Measurements from ENCODE around the gene ZNF577.
"Not testable (repeated sequence)": the region's sequence is repeated elsewhere in the genome, so short reads cannot be mapped to it uniquely, and the experiment has no call there.

The ZNF577 gene

GRCh38 chr19:51887522-51888498 lies at the start of gene ZNF577:
Gene ZNF577, minus strand, starts transcription at chr19:51887951. Its CDS starts 7,569 bp downstream, at chr19:51880382.
- no peak for DNase-seq

- no peak for DNase-seq
These were observed 44.2 kb upstream of the ZNF577 start for GRCh38 chr19:51931921-51932320.

GRCh38 chr19:51927859-51928258 lies 40.1 kb upstream of the ZNF577 start:
- DNase-seq: no peak

- peak; percentile 96 for DNase-seq
These were observed 39.3 kb upstream of the ZNF577 start, which contains the start of gene ZNF613 for GRCh38 chr19:51926784-51927741. Gene ZNF613, plus strand, starts transcription at chr19:51927472. Its CDS starts 8,749 bp downstream, at chr19:51936221.

DNA sequence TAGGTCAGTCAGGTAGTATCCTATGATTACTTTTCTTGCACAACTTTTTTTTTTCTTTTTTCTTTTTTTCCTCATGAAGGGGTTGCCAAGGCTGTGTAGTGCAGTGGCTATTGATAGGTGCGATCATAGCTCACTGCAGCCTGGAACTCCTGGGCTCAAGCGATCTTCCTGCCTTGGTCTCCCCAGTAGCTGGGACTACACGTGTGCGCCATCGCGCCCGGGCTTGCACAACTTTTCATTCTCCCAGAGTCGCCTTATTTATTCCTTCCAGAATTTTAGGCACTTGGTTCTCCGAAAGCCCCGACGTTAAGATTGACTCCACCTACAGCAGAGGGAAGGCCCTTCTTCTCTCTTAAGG lies 38.7 kb upstream of the ZNF577 start:
- DNase-seq: no peak

DNA sequence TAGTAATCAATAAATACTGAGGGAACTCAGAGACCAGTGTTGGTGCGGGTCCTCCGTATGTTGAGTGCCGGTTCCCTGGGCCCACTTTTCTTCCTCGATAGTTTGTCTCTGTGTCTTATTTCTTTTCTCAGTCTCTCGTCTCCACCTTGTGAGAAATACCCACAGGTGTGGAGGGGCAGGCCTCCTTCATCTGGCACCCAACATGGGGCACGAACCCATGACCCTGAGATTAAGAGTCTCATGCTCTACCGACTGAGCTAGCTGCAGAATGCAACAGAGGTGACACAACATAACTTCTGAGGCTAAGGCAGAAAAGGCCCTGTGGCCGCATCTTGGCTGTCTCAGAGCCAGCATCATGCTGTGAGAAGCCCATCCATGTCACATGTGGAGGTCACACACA lies 34.2 kb upstream of the ZNF577 start:
- DNase-seq: no peak

GRCh38 chr19:51919606-51920005 lies 31.9 kb upstream of the ZNF577 start:
- no peak for DNase-seq

- no peak for DNase-seq
These were observed 28.4 kb upstream of the ZNF577 start for GRCh38 chr19:51916167-51916566.

DNA sequence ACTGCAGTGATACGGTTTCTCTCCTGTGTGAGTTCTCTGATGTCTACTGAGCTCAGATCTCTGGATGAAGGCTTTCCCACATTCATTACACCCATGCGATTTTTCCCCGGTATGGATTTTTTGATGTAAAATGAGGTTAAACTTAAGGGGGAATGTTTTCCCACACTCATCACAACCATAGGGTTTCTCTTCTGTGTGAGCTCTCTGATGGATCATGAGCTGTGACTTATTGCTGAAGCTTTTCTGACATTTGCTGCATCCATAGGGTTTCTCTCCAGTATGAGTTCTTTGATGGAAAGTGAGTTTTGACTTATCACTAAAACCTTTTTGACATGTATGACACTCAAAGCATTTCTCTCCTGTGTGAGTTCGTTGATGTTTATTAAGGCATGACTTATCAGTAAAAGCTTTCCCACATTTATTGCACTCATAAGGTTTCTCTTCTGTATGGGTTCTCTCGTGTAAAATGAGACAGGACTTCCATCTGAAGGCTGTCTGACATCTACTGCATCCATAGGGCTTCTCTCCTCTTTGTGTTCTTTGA lies 27.6 kb upstream of the ZNF577 start:
- no peak for DNase-seq

DNA sequence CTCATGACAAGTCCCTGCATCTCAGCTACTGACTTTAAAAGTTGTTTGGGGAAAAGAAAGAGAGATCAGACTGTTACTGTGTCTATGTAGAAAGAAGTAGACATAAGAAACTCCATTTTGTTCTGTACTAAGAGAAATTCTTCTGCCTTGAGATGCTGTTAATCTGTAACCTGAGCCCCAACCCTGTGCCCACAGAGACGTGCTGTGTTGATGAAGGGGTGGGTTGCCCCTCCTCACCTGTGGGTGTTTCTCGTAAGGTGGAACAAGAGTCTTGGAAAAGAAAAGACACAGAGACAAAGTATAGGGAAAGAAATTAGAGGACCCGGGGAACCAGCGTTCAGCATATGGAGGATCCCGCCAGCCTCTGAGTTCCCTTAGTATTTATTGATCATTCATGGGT lies 20.2 kb upstream of the ZNF577 start:
- not testable (repeated sequence) for DNase-seq

DNA sequence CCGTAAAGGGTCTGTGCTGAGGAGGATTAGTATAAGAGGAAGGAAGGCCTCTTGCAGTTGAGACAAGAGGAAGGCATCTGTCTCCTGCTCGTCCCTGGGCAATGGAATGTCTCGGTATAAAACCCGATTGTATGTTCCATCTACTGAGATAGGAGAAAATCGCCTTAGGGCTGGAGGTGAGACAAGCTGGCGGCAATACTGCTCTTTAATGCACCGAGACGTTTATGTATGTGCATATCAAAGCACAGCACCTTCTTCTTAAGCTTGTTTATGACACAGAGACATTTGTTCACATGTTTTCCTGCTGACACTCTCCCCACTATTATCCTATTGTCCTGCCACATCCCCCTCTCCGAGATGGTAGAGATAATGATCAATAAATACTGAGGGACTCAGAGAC lies 18.4 kb upstream of the ZNF577 start:
- DNase-seq: not testable (repeated sequence)

GRCh38 chr19:51905639-51906038 lies 17.9 kb upstream of the ZNF577 start:
- not testable (repeated sequence) for DNase-seq

DNA sequence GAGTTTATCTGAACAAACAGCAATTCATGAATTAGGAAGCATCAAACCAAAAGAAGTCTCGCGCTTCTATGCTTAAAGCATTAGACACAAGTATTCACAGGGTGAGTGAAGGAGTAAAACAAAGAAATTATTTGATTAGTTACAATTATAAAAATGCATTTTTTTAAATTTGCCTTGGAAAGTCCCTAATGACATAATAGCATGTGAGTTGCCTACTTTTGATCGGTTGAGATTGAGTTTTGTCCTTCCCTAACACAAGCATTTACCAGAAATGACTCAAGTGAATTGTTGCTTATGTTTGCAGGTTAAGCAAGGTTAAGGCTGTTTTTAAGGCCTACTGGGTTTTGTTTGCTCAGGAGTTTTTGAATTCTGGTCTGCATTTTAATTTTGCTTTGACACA lies 17.5 kb upstream of the ZNF577 start:
- DNase-seq: no peak

DNA sequence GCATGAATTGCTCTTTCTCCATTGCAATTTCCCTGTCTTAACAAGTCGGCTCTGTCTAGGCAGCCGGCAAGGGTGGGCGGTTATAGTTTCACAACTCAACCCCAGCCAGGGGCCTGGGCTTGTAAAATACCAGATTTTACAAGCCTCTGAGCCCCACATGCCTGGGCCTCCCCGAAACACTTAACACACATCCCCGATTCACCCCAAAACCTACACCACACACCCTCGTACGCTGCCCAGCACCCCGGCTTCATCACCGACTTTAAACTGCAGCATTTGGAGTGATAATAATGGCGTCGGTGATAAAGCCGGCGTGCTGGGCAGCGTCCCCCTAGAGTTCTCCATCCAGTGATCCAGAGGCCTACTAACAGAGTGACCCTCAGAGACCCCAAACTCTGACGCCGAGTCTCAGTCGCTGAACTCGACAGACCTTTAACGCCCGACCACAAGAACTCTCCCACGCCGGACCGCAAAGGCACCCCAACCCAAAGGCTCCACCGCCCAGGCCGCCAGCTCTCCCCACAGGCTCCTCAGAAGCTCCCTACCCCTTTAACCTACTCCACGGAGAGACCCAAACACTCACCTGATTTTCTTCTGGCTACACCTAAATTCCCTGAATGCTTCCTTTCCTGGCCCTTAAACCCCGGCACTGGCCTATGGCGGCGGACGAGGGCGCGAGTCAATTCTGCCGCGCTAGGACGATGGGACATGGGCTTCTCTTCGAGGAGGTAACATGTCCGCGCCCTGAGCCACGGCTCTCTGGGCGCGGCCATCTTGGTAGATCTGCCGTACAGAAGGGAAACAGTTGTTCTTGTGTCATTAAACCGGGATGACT lies 16.8 kb upstream of the ZNF577 start, which contains the start of gene ZNF649:
ZNF649 (minus strand) TSS at position 687 of the 835 bp plus-strand sequence. CDS start 4,910 bp downstream, outside the sequence.
- DNase-seq: peak; percentile 87

DNA sequence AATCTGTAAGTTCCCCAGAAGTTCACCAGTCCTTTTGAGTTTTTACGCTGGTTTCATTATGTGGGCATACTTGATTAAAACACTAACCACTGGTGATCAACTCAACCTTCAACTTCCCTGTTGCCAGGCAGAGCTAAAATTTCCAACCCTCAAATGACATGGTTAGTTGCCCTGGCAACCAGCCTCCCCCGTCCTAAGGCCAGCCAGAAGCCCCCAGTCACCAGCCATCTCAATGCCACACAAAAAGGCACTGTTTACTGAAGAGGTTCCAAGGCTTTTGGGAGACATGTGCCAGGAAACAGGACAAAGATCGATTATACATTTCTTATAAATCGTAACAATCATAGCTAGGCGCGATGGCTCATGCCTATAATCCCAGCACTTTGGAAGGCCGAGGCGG lies 15.4 kb upstream of the ZNF577 start:
- DNase-seq: no peak

DNA sequence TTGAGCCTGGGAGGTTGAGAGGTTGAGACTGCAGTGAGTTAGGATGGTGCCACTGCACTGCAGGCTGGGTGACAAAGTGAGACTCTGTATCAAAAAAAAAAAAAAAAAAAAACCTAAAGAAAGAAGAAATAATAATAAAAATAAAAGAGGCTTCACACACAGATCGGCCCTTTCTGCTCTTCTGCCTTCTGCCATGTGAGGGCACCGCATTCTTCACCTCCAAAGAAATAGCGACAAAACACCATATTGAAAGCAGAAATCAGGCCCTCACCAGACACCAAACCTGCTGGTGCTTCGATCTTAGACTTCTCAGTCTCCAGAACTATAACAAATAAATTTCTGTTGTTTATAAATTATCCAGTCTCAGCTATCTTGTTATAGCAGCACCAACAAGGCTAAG lies 14.1 kb upstream of the ZNF577 start:
- no peak for DNase-seq

GRCh38 chr19:51891193-51891747 lies 3.5 kb upstream of the ZNF577 start:
- DNase-seq: no peak

- DNase-seq: no peak
These were observed 2.2 kb upstream of the ZNF577 start for GRCh38 chr19:51889934-51890333.

DNA sequence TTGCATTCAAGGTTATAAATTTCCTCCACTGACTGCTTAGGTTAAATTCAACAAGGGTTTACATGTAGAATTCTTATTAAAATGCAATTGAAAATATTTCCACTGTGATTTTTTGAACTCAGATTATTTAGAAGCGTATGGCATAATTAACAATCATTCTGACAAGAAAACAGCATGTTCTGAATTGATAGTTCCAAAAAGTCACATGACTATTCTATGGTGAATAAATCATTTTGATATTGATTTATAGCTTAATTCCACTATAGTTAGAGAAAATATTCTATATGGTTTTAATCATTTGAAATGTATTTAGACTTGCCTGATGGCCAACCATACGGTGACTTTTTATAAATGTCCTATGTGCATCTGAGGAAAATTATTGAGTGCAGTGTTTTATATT lies 3.0 kb downstream of the ZNF577 start:
- no peak for DNase-seq

- DNase-seq: no peak
These were observed 5.2 kb downstream of the ZNF577 start for GRCh38 chr19:51882518-51882917.

GRCh38 chr19:51873097-51873496 lies 14.7 kb downstream of the ZNF577 start:
- no peak for DNase-seq
